Testis (tissue), 2 donors: ENCODE measurements around the gene INPP1.

Experiments
- POLR2A ChIP-seq: fragments of 450-650 bp; IDR thresholded peaks from one replicate; pipeline ENCODE4 v1.6.1; 2017; ENCODE audit warnings: antibody characterized with exemption, mild to moderate bottlenecking, moderate library complexity
- TF ChIP-seq, protein P1 (sequence below), 3 experiments: fragments of 450-650 bp in 2 of 3; fragments of 200-600 bp in 1 of 3; sonication (generic) in 1 of 3; IDR thresholded peaks; one replicate each; pipeline ENCODE4 v1.5.1; 2016 to 2019; ENCODE audit warnings: antibody characterized with exemption in 3 of 3, mild to moderate bottlenecking in 2 of 3, moderate library complexity in 1 of 3

DNA sequence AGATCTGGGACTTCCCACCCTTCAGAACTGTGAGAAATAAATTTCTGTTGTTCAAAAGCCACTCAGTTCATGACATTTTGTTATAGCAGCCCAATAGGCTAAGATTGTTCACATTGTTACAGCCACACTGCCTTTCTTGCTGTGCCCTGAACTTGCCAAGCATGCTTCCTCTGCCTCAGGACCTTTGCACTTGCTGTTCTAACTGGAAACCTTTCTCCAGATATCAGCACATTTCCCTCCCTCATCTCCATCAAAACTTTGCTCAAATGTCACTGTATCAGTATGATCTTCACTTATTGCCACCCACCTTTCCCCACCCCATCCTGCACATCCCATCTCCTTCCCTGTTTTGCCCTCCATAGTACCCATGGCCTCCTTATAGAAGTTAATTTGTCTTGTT, 32.7 kb downstream of the INPP1 start:
- TF ChIP-seq, protein P1, sequence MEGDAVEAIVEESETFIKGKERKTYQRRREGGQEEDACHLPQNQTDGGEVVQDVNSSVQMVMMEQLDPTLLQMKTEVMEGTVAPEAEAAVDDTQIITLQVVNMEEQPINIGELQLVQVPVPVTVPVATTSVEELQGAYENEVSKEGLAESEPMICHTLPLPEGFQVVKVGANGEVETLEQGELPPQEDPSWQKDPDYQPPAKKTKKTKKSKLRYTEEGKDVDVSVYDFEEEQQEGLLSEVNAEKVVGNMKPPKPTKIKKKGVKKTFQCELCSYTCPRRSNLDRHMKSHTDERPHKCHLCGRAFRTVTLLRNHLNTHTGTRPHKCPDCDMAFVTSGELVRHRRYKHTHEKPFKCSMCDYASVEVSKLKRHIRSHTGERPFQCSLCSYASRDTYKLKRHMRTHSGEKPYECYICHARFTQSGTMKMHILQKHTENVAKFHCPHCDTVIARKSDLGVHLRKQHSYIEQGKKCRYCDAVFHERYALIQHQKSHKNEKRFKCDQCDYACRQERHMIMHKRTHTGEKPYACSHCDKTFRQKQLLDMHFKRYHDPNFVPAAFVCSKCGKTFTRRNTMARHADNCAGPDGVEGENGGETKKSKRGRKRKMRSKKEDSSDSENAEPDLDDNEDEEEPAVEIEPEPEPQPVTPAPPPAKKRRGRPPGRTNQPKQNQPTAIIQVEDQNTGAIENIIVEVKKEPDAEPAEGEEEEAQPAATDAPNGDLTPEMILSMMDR (IDR thresholded peaks at IDR 0.05), result no peak
- TF ChIP-seq POLR2A, result no peak
